Naive thymus-derived CD8-positive, alpha-beta T cell (primary cell): ENCODE measurements around the gene FITM1. TPM values are rescaled to one million over a fixed set of nuclear protein-coding genes. Genes with fewer than 3 reads are reported as not detected.

ENCODE experiments used
- ATAC-seq, 2 donors: fragments of 150-1000 bp; cut with Tn5 transposase in 1 of 2; sonication (Bioruptor Pico), chemical (Tn5 transposase) in 1 of 2; 1 replicate in 1 of 2; 2 replicates in 1 of 2; pipeline ENCODE4 v1.10.0; 2021; ENCODE audit warnings: mild to moderate bottlenecking in 2 of 2, moderate library complexity in 2 of 2
- POLR2A ChIA-PET: fragments of 350-600 bp; sonication (Branson Sonifier 250); formaldehyde crosslinking; loops from one replicate; lab custom pipeline; 2021; ENCODE audit warnings: antibody characterized with exemption; lab: Charles Lee
- DNase-seq, 10 donors: peaks; one replicate each; pipeline versions ENCODE4 v3.0.0 to v3.0.0-alpha.2; 2020 to 2022
- H3K27ac Mint-ChIP-seq, 10 donors: one replicate each; pipeline ENCODE4 v1.8.0; 2020 to 2022; ENCODE audit warnings: mild to moderate bottlenecking in 10 of 10, mixed read lengths in 10 of 10, moderate library complexity in 4 of 10, inconsistent platforms in 1 of 10
- H3K27me3 Mint-ChIP-seq, 5 donors: one replicate each; pipeline ENCODE4 v1.8.0; 2021 to 2022; ENCODE audit warnings: mixed read lengths in 5 of 5
- H3K36me3 Mint-ChIP-seq, 3 donors: one replicate each; pipeline ENCODE4 v1.8.0; 2020 to 2022; ENCODE audit warnings: mixed read lengths in 3 of 3, mild to moderate bottlenecking in 2 of 3, inconsistent platforms in 1 of 3
- H3K4me1 Mint-ChIP-seq, 4 donors: one replicate each; pipeline ENCODE4 v1.8.0; 2021 to 2022; ENCODE audit warnings: mixed read lengths in 4 of 4
- H3K4me3 Mint-ChIP-seq, 10 donors: one replicate each; pipeline ENCODE4 v1.8.0; 2020 to 2022; ENCODE audit warnings: mild to moderate bottlenecking in 10 of 10, mixed read lengths in 10 of 10, moderate library complexity in 6 of 10, inconsistent platforms in 1 of 10
- H3K9me3 Mint-ChIP-seq, 9 donors: one replicate each; pipeline ENCODE4 v1.8.0; 2020 to 2022; ENCODE audit warnings: mixed read lengths in 9 of 9, mild to moderate bottlenecking in 3 of 9, inconsistent platforms in 1 of 9, moderate library complexity in 1 of 9
- polyA plus RNA-seq, 3 donors: library from polyadenylated mRNA; unstranded; fragments of 300-500 nt; fragmentation: Illumina TruSeq; gene quantifications; one replicate each; pipeline ENCODE4 v1.2.3, GENCODE V29; 2021
- total RNA-seq, 8 experiments: library from RNA in 2 of 8; stranded (reverse) in 2 of 8; gene quantifications; one replicate each; pipeline ENCODE4 v1.2.3 and lab custom pipeline; 2021 to 2026

FITM1 gene
- total and polyA plus RNA-seq, 5 experiments from 2014 or later: 0.52 to 2.2 (median 0.60) TPM

GRCh38 chr14:24171422-24172260, 41.2 kb downstream of the FITM1 start, which contains the start of gene REC8:
REC8 (plus strand) TSS chr14:24172080; CDS start chr14:24172553, 473 bp downstream.
- Mint-ChIP-seq H3K4me1 (peaks cover 18 to 42% (median 38%) of the 10 kb centered on the region in 4 donors), H3K27me3 (no peaks in the 10 kb centered on the region), H3K9me3 (no peaks in the 10 kb centered on the region), H3K36me3 (peaks cover 0 to 42% (median 12%) of the 10 kb centered on the region in 3 donors), H3K4me3 (peak within 1 kb of the TSS; percentile 86 to 97 (median 92)), H3K27ac (peak within 1 kb of the TSS; percentile 77 to 94 (median 92))
- ATAC-seq (peak; percentile 91), DNase-seq (peak; percentile 61 to 92 (median 84))
- POLR2A ChIA-PET: interaction anchor here (0.6 to 3.5 kb wide), 18 partner anchors 8 to 129 kb away, joined by 3 to 27 read pairs (median 5); partner anchors contain the start of genes CHMP4A, DCAF11, EMC9 and IPO4

DNA sequence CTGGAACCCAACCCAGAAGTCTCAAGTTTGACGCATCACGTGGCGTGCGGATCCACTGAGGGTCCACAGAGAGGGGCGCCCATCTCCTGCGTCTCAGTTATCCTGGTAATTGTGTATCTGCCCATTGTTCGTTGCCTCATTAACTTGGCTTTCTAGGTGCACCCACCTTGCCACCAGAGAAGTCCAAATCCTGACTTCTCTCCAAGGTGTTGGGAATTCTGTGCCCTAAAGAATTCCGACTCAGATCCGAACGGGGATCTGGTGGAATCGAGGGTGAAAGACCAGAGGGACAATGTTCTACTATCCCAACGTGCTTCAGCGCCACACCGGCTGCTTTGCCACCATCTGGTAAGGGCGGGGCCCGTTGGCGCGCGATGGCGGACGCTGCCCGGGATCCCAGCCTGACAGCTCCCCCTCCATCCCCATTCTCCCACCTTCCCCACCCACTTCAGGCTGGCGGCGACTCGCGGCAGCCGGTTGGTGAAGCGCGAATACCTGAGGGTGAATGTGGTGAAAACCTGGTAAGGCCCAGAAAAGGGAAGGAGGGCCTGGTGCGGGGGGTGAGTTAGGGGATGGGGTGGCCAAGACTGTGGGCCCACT, 41.9 kb downstream of the FITM1 start:
- peaks cover 0 to 40% (median 12%) of the 10 kb centered on the region in 3 donors for H3K36me3 Mint-ChIP-seq
- ATAC-seq (no peak), DNase-seq (no peak)
- peak overlapping the region; percentile 86 to 97 (median 92) for H3K4me3 Mint-ChIP-seq
- no peaks in the 10 kb centered on the region for H3K27me3 Mint-ChIP-seq
- peak overlapping the region in 9 of 10 donors; percentile 48 to 93 (median 91) for H3K27ac Mint-ChIP-seq
- H3K9me3 Mint-ChIP-seq: no peaks in the 10 kb centered on the region
- H3K4me1 Mint-ChIP-seq: peaks cover 18 to 40% (median 37%) of the 10 kb centered on the region in 4 donors
- POLR2A ChIA-PET: interaction anchor here (0.6 to 3.5 kb wide), 9 partner anchors 10 to 57 kb away, joined by 3 to 27 read pairs (median 4); partner anchors contain the start of genes DCAF11, EMC9, IPO4 and IRF9

- no peaks in the 10 kb centered on the region for H3K27me3 Mint-ChIP-seq
- ATAC-seq: no peak
- peaks cover 0 to 35% (median 8%) of the 10 kb centered on the region in 3 donors for H3K36me3 Mint-ChIP-seq
Measured at GRCh38 chr14:24172871-24173281, 42.4 kb downstream of the FITM1 start.

DNA sequence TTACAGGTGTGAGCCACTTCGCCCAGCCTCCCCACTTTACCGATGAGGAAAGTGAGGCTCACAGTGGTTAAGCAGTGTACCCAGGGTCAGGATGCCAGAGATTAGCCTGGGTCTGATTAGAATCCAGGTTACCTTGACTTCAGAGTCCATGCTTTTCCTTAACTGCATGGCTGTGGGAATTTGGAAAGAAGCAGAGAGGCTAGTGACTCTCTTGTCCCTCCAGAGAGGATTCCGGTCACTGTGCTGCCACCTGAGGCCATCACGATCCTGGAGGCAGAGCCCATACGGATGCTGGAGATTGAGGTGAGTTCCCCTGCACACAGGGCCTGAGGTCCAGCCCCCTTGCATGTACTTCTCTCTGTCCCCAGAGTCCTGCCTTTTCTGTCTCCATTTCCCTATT, 46.1 kb downstream of the FITM1 start:
- no peaks in the 10 kb centered on the region for H3K27me3 Mint-ChIP-seq
- POLR2A ChIA-PET: interaction anchor here (0.6 to 1.2 kb wide), 5 partner anchors 7 to 43 kb away, joined by 3 to 4 read pairs (median 3); partner anchors contain the start of gene IRF9
- no peak for DNase-seq
- no peak overlapping the region for H3K4me3 Mint-ChIP-seq
- no peak for ATAC-seq
- peaks cover 0 to 43% (median 3%) of the 10 kb centered on the region in 3 donors for H3K36me3 Mint-ChIP-seq
- peak overlapping the region in 1 of 10 donors; percentile 40 for H3K27ac Mint-ChIP-seq
- no peaks in the 10 kb centered on the region for H3K9me3 Mint-ChIP-seq
- peaks cover 12 to 22% (median 18%) of the 10 kb centered on the region in 4 donors for H3K4me1 Mint-ChIP-seq

More at GRCh38 chr14:24172871-24173281, 42.4 kb downstream of the FITM1 start:
- H3K4me1 Mint-ChIP-seq: peaks cover 14 to 37% (median 33%) of the 10 kb centered on the region in 4 donors
- H3K9me3 Mint-ChIP-seq: no peaks in the 10 kb centered on the region
- H3K27ac Mint-ChIP-seq: peak overlapping the region; percentile 34 to 91 (median 68)
- H3K4me3 Mint-ChIP-seq: peak overlapping the region; percentile 47 to 97 (median 83)
- POLR2A ChIA-PET: interaction anchor here (0.7 to 2.5 kb wide), 8 partner anchors 9 to 58 kb away, joined by 3 to 11 read pairs (median 3); partner anchors contain the start of genes CHMP4A, DCAF11, IPO4 and MDP1
- DNase-seq: no peak

DNA sequence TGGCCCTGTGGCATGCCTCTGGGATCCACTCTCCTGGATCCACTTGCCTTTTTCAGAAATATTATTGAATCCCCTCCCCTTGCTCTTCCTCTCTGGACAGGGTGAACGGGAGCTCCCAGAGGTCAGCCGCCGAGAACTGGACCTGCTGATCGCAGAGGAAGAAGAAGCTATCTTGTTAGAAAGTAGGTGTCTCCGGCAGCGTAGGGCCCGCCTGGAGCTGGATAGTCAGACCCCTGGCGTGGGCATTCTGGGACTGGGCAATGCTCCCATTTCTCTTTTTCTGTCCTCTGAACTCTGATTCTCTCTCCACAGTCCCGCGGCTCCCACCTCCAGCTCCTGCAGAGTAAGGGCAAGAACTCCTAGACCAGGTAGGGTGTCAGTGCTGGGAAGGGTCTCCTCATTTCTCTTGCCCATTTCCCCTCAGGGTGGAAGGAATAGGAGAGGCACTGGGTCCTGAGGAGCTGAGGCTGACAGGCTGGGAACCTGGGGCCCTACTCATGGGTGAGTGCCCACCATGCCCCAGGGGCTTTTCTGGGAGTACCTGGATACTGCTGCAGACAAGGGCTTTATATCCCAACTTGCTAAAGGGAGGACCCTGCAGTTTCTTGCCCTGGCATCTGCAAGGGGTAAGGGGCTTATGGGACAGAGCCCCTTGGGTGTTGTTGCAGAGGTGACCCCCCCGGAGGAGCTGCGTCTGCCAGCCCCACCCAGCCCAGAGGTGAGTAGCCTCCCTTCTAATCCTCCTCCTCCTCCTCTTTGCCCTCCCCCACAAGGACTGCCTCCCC, 46.8 kb downstream of the FITM1 start:
- Mint-ChIP-seq H3K27me3 (no peaks in the 10 kb centered on the region), H3K36me3 (peaks cover 0 to 47% (median 3%) of the 10 kb centered on the region in 3 donors), H3K9me3 (no peaks in the 10 kb centered on the region), H3K4me1 (peaks cover 10 to 18% (median 14%) of the 10 kb centered on the region in 4 donors), H3K27ac (peak overlapping the region in 4 of 10 donors; percentile 40 to 86 (median 68)), H3K4me3 (no peak overlapping the region)
- DNase-seq: no peak
- no peak for ATAC-seq
- POLR2A ChIA-PET: interaction anchor here (0.6 to 1.2 kb wide), 4 partner anchors 8 to 44 kb away, joined by 3 read pairs; partner anchors contain the start of gene IRF9

GRCh38 chr14:24177891-24178290, 47.4 kb downstream of the FITM1 start:
- Mint-ChIP-seq H3K4me3 (no peak overlapping the region), H3K36me3 (peaks cover 0 to 52% (median 3%) of the 10 kb centered on the region in 3 donors), H3K27ac (peak overlapping the region in 1 of 10 donors; percentile 52), H3K27me3 (no peaks in the 10 kb centered on the region), H3K9me3 (no peaks in the 10 kb centered on the region), H3K4me1 (peaks cover 7 to 12% (median 12%) of the 10 kb centered on the region in 4 donors)
- ATAC-seq (no peak), DNase-seq (no peak)
- POLR2A ChIA-PET: no interaction called here

DNA sequence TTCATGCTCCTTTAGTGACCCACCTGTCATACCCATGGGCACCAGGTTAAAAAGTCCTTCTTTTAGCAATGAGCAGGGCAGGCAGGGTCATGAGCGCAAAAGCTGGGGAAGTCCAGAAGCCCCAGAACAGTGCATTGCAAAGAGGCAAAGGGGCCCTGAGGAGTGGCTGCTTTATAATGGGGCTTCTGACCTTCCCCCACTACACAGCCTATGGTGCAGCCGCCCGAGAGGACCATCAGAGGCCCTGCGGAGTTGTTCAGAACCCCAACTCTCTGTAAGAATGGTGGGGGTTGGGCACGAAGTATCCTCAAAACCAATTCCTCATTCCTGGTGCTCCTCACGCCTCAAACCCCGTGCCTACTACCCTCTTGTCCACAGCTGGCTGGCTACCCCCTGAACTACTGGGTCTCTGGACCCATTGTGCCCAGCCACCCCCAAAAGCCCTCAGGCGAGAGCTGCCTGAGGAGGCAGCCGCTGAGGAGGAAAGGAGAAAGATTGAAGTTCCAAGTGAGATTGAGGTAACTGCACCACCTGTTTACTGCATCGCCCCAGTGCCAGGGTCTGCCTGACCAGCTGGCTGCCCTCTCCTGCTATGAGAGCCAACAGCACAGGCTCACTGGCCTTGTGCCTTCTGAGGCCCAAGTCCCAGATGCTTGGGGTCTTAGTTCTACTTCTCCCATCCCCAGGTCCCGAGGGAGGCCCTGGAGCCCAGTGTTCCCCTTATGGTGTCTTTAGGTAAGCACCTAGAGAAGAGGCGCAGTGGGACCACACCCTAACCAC, 48.1 kb downstream of the FITM1 start:
- H3K27ac Mint-ChIP-seq: peak overlapping the region in 3 of 10 donors; percentile 25 to 67 (median 37)
- POLR2A ChIA-PET: interaction anchor here (0.6 to 1.3 kb wide), 4 partner anchors 10 to 38 kb away, joined by 3 to 4 read pairs (median 3); partner anchors contain the start of genes IPO4, IRF9 and TM9SF1
- H3K27me3 Mint-ChIP-seq: no peaks in the 10 kb centered on the region
- no peak overlapping the region for H3K4me3 Mint-ChIP-seq
- ATAC-seq: no peak
- H3K36me3 Mint-ChIP-seq: peaks cover 0 to 59% (median 3%) of the 10 kb centered on the region in 3 donors
- H3K4me1 Mint-ChIP-seq: peaks cover 0 to 8% (median 7%) of the 10 kb centered on the region in 4 donors
- no peak for DNase-seq
- no peaks in the 10 kb centered on the region for H3K9me3 Mint-ChIP-seq

DNA sequence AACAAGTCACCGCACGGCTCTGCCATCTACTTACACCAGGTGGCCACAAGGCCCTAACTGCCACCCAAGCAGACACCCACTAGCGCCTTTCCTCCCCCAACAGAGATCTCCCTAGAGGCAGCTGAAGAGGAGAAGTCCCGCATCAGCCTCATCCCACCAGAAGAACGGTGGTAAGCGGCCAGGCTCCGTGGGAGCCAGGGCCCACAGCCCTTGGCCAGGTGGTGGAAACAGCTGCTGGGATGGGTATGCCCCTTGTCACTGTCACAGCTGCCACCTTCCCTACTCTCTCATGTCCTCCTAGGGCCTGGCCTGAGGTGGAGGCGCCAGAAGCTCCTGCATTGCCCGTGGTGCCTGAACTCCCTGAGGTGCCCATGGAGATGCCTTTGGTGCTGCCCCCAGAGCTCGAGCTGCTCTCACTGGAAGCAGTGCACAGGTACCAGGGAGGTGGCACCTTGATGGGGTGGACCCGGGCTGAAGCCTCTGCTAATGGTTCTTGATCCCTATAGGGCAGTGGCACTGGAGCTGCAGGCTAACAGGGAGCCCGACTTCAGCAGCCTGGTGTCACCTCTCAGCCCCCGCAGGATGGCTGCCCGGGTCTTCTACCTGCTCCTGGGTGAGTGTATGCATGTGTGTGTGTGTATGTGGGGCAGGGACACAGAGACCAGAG, 49.0 kb downstream of the FITM1 start:
- Mint-ChIP-seq H3K36me3 (peaks cover 0 to 62% (median 3%) of the 10 kb centered on the region in 3 donors), H3K4me3 (no peak overlapping the region), H3K27ac (peak overlapping the region in 4 of 10 donors; percentile 53 to 67 (median 62)), H3K27me3 (no peaks in the 10 kb centered on the region), H3K9me3 (no peaks in the 10 kb centered on the region), H3K4me1 (peaks cover 0 to 7% (median 5%) of the 10 kb centered on the region in 4 donors)
- POLR2A ChIA-PET: interaction anchor here (0.6 to 1.3 kb wide), 6 partner anchors 9 to 39 kb away, joined by 3 to 9 read pairs (median 4); partner anchors contain the start of genes IPO4, IRF9 and TM9SF1
- ATAC-seq (no peak), DNase-seq (no peak)

DNA sequence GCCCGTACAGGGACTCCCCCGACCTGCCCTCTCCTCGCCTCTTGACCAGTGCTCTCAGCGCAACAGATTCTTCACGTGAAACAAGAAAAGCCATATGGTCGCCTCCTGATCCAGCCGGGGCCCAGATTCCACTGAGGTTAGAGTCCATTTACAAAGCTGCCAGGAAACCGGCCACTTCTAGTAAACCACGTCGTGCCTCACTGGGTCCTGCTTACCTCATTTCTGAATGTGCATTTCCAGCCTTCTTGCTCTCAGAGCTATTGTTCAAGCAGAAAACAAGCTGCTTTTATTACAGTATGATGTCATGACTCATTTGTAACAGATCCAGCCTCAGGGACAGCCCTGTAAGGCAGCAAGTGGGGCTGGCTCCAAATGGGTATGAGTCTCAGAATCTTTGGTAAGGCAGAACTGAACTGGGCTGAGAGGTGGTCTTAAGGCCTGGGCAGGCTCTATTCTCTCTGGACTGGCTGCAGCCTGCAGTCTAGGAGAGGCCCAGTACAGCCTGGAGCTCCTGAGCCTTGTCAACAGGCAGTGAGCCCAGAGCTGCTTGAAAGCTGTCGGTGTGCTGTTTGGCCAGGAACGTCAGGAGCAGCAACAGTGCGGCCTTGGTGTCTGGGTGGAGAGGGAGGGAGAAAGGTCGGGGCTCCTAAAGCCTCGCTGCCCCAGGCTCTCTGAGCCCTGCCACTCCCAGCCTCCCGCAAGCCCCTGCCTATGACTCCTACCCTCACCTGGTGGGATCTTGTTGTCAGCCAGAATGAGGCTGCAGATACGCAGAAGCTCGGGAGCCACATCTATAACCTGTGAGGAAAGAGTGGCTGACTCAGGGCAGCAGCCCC, 49.7 kb downstream of the FITM1 start:
- POLR2A ChIA-PET: interaction anchor here (1.0 to 1.2 kb wide), 2 partner anchors 9 kb away, joined by 4 to 9 read pairs; partner anchors contain the start of gene IPO4

More for the DNA sequence above, 49.7 kb downstream of the FITM1 start:
- peaks cover 0 to 4% (median 1%) of the 10 kb centered on the region in 4 donors for H3K4me1 Mint-ChIP-seq
- ATAC-seq (no peak), DNase-seq (no peak)
- H3K9me3 Mint-ChIP-seq: no peaks in the 10 kb centered on the region
- no peak overlapping the region for H3K4me3 Mint-ChIP-seq
- no peaks in the 10 kb centered on the region for H3K27me3 Mint-ChIP-seq
- peaks cover 0 to 57% (median 3%) of the 10 kb centered on the region in 3 donors for H3K36me3 Mint-ChIP-seq
- H3K27ac Mint-ChIP-seq: peak overlapping the region in 4 of 10 donors; percentile 20 to 61 (median 50)
